ENCODE measurements around the gene CLEC11A.

Gene CLEC11A

DNA sequence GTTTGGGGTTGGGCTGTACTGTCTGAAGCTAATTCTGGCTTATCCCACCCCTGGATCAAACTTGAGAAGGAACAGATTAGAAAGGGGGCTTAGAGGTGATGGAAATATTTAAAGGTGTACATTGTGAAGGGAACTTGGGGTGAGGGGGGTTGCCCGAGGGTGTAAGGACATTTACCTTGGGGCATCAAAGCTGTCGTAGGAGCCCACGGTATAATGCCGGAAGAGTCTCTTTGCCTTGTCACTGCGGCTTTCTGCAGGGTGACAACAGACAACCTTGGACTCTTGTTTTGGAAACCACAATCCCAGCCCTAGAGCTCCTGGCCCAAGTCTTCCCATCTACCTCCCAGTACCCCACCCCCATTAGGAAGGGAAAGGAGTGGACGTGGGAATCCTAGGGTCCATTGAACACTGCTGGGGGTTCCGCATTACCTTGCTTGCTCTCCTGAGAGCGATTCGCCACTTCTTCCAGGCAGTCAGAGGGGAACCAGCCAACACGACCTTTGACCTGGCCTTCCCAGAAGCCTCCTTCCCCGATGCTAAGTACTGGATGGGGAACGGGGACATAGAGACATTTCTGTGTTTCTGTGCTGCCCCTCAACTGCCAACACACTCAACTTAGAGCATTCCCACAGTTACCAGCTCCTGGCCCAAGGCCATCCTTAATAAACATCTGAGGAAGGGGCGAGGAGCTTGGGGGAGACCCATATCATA, 25.6 kb upstream of the CLEC11A start:
- no peaks in the 10 kb centered on the region for H3K36me3 ChIP-seq (ENCODE audit: control insufficient read depth in 2 of 2, insufficient read depth in 1 of 2, low read length in 2 of 2)
- no peaks in the 10 kb centered on the region for H3K9me3 ChIP-seq (ENCODE audit: control insufficient read depth, insufficient read depth, low read depth, low read length)
- no peak overlapping the region for H3K4me3 ChIP-seq (ENCODE audit: low read depth, low read length)
- ChIA-PET POLR2A (no interaction called here), CTCF (no interaction called here)
- H3K4me1 ChIP-seq (ENCODE audit: control insufficient read depth, insufficient read depth, low read length), result no peaks in the 10 kb centered on the region
- peak; percentile 64; the same call in 1 of the 2 replicates for TF ChIP-seq ZFP3 (tag by site-specific recombination; IDR thresholded peaks at IDR 0.05; ENCODE audit: low read depth)
- peak; percentile 85 for TF ChIP-seq ZNF335 (tag by site-specific recombination; conservative IDR thresholded peaks at IDR 0.05)
- TF ChIP-seq ZNF600 (tag by site-specific recombination; IDR thresholded peaks at IDR 0.05), result no peak
- no peak overlapping the region for H3K27ac ChIP-seq (ENCODE audit: extremely low read depth, low read depth, low read length)

DNA sequence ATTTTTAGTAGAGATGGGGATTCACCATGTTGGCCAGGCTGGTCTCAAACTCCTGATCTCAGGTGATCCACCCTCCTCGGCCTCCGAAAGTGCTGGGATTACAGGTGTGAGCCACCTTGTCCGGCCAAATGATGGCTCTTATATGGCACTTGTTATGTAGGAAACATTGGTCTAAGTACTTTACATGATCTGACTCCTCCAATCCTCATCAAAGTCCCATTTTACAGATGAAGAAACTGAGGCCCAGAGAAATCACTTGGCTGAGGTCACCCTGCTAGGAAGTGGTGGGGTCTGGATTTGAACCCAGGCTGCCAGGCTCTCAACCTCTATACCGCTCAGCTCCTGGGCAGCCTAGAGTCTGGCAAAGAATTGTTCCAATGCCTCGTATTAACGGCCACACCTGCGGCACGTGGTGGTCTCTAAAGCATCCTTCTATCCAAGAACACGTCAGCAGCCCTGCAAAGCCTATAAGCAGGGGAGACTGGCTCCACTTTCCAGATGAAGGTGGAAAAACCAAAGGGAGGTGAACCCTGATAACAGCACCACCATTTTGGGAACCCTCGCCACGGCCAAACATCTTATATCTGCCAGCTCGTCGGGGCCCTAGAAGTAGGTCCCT, 21.7 kb upstream of the CLEC11A start:
- Histone ChIP-seq H3K9me3 (ENCODE audit: control insufficient read depth, insufficient read depth, low read depth, low read length) (no peaks in the 10 kb centered on the region), H3K4me3 (ENCODE audit: low read depth, low read length) (no peak overlapping the region), H3K4me1 (ENCODE audit: control insufficient read depth, insufficient read depth, low read length) (no peaks in the 10 kb centered on the region), H3K36me3 (ENCODE audit: control insufficient read depth in 2 of 2, insufficient read depth in 1 of 2, low read length in 2 of 2) (no peaks in the 10 kb centered on the region), H3K27ac (ENCODE audit: extremely low read depth, low read depth, low read length) (no peak overlapping the region)
- ChIA-PET CTCF (interaction anchor here (1.6 to 7.0 kb wide), 2 partner anchors 12 to 79 kb away, joined by 4 to 151 read pairs; no protein-coding TSS in a partner anchor), POLR2A (interaction anchor here (0.7 kb wide), 1 partner anchor 430 kb away, joined by 5 read pairs; no protein-coding TSS in a partner anchor)
- TF ChIP-seq, protein P1, sequence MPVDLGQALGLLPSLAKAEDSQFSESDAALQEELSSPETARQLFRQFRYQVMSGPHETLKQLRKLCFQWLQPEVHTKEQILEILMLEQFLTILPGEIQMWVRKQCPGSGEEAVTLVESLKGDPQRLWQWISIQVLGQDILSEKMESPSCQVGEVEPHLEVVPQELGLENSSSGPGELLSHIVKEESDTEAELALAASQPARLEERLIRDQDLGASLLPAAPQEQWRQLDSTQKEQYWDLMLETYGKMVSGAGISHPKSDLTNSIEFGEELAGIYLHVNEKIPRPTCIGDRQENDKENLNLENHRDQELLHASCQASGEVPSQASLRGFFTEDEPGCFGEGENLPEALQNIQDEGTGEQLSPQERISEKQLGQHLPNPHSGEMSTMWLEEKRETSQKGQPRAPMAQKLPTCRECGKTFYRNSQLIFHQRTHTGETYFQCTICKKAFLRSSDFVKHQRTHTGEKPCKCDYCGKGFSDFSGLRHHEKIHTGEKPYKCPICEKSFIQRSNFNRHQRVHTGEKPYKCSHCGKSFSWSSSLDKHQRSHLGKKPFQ (tag by site-specific recombination; IDR thresholded peaks at IDR 0.05), result no peak
- TF ChIP-seq, protein P2, sequence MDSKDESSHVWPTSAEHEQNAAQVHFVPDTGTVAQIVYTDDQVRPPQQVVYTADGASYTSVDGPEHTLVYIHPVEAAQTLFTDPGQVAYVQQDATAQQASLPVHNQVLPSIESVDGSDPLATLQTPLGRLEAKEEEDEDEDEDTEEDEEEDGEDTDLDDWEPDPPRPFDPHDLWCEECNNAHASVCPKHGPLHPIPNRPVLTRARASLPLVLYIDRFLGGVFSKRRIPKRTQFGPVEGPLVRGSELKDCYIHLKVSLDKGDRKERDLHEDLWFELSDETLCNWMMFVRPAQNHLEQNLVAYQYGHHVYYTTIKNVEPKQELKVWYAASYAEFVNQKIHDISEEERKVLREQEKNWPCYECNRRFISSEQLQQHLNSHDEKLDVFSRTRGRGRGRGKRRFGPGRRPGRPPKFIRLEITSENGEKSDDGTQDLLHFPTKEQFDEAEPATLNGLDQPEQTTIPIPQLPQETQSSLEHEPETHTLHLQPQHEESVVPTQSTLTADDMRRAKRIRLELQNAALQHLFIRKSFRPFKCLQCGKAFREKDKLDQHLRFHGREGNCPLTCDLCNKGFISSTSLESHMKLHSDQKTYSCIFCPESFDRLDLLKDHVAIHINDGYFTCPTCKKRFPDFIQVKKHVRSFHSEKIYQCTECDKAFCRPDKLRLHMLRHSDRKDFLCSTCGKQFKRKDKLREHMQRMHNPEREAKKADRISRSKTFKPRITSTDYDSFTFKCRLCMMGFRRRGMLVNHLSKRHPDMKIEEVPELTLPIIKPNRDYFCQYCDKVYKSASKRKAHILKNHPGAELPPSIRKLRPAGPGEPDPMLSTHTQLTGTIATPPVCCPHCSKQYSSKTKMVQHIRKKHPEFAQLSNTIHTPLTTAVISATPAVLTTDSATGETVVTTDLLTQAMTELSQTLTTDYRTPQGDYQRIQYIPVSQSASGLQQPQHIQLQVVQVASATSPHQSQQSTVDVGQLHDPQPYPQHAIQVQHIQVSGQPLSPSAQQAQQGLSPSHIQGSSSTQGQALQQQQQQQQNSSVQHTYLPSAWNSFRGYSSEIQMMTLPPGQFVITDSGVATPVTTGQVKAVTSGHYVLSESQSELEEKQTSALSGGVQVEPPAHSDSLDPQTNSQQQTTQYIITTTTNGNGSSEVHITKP (tag by site-specific recombination; IDR thresholded peaks at IDR 0.05), result no peak
- TF ChIP-seq, protein P3, sequence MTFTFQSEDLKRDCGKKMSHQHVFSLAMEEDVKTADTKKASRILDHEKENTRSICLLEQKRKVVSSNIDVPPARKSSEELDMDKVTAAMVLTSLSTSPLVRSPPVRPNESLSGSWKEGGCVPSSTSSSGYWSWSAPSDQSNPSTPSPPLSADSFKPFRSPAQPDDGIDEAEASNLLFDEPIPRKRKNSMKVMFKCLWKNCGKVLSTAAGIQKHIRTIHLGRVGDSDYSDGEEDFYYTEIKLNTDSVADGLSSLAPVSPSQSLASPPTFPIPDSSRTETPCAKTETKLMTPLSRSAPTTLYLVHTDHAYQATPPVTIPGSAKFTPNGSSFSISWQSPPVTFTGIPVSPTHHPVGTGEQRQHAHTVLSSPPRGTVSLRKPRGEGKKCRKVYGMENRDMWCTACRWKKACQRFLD (tag by site-specific recombination; IDR thresholded peaks at IDR 0.05), result no peak
- TF ChIP-seq ZIC2 (tag by site-specific recombination; IDR thresholded peaks at IDR 0.05) (no peak), ZNF114 (tag by site-specific recombination; IDR thresholded peaks at IDR 0.05) (no peak), RBAK (tag by site-specific recombination; IDR thresholded peaks at IDR 0.05) (no peak), KLF9 (tag by site-specific recombination; IDR thresholded peaks at IDR 0.05; ENCODE audit: low read depth) (no peak), GLI2 (tag by site-specific recombination; IDR thresholded peaks at IDR 0.05; ENCODE audit: borderline replicate concordance, low read depth) (no peak), ZNF426 (tag by site-specific recombination; IDR thresholded peaks at IDR 0.05) (no peak), ZNF510 (tag by site-specific recombination; IDR thresholded peaks at IDR 0.05; ENCODE audit: insufficient replicate concordance) (no peak), ZNF202 (tag by site-specific recombination; IDR thresholded peaks at IDR 0.05; ENCODE audit: borderline replicate concordance) (no peak), ZNF830 (tag by site-specific recombination; IDR thresholded peaks at IDR 0.05; ENCODE audit: low read depth) (no peak)
